Globus pallidus (tissue), 1 donor: ENCODE results near the gene PRR35.

ENCODE experiments used
- DNase-seq: peaks from one replicate; pipeline ENCODE4 v3.0.0-alpha.2; 2015; ENCODE audit warnings: low spot score

Gene PRR35

DNA sequence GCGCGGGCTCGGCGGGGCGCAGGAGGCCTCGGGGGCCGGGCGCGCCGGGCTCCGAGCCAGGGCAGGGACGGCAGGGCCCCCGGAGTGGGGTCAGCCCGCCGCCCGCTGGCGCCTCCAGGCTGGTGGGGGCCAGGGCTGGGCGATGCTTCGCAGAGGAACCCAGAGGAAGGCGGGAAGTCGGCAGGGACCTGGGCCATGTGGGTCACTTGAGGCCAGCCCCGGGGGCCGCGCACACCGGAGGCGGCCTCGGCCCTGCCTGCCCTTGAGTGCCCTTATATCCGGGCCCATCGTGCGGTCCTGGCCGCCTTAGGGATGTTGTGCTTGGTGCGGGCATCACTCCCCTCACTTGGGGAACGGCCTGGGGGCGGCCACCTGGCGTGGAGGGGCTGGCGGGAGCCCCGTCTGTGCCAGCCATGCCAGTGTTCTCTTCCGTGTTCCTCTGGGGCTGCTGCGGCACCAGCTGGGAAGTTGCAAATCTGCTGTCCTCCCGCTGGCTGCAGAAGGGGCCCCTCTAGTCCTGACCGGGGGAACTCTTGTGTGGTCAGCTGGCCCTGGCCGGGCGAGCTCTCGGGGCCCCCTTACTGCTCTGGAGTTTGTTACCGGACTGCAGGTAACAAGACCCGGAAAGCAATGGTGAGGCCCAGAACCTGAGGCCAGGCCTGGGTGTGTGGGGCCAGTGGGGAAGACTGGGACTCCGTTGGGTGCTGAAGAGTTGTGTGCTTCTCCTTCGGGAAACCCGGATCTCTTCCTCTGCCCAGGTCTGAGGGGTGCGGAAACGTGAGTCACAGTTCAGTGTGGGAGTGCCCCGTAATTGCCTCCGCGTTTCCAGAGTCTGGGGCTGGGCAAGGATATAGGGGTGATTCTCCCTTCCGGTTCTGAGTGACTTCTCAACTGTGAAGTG is 31.8 kb upstream of the PRR35 start:
- no peak for DNase-seq

- DNase-seq: no peak
Observed at GRCh38 chr16:529012-529575, 31.1 kb upstream of the PRR35 start.

GRCh38 chr16:530111-530817 is 29.9 kb upstream of the PRR35 start:
- DNase-seq: no peak

DNA sequence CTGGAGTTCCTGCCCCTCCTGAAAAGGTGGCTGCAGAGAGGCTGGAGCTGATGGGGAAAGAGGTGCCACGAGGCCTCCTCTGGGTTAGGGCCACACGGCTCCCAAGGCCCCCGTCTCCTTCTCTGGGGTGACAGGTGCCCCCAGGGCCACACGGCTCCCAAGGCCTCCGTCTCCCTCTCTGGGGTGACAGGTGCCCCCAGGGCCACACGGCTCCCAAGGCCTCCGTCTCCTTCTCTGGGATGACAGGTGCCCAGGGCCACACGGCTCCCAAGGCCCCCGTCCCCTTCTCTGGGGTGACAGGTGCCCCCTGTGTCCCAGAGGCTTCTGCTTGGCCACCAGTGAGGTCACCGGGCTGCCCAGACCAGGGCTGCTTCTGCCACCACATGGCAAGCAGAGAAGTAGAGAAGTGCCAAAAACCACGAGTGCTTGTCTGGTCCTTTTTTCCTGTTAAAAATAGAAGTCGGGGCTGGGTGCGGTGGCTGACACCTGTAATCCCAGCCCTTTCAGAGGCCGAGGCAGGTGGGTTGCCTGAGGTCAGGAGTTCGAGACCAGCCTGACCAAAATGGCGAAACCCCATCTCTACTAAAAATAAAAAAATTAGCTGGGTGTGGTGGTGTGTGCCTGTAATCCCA is 28.6 kb upstream of the PRR35 start:
- no peak for DNase-seq

GRCh38 chr16:533391-534123 is 26.6 kb upstream of the PRR35 start:
- no peak for DNase-seq

DNA sequence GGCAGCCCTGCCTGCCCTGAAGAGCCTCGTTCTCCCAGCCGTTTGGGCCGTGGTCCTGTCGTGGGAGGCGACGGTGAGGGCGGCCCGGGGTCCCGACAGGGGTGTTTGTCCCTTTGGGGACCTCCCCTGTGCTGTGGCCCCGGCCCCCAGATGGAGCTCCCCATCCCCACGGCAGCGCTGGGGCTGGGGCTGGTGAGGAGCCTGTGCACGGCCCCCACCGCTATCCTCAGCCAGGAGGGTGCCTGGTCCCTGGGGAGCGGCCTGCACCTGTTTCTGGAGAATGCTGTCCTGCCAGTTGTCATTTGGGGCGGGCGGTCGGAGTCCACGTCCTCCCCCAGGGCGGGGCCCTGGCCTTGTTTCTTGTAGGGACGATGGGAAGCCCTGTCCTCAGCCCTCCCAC is 26.1 kb upstream of the PRR35 start:
- DNase-seq: no peak

- no peak for DNase-seq
Observed at GRCh38 chr16:534856-535445, 25.2 kb upstream of the PRR35 start.

DNA sequence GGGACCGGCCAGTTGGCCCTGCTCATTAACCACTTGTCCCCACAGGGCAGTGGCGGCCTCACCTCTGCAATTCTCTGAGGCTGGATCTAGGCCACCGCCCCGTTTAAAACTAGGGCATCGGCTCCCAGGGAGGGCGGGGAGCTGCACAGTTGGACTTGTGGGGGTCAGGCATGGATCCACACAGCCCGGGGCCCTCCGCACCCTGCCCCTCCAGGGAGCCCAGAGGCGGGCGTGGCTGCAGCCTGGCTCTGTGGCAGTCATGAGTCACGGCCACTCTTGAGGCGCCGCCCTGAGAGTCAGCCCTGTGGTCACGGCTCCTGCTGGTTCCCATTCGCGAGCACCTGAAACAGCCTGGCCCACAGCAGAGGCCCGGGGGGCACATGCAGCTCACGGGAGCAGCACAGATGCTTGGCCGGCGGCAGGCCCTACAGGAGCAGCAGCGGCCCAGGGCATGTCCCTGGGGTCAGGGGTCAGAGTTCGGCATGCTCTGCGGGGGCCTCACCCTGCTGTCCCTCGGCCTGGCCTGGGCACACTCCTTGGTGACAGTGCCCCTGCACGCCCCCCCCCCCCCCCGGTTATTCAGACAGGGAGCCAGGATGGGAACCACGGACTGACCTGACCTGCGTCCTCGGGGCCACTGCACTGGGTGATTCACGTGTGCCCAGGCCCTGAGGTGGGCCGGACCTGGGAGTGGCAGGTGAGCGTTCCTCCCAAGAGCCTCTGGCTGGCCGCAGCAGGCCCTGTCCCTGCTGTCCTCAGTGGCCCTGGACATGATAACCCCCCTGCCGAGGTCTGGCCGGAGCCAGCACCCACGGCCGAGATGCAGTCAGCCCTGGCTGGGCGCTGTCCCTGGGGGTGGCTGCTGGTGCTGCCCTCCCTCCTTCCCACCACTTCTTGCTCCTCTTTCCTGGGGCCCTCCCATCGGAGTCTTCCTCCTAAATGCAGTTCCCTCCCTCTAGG is 24.5 kb upstream of the PRR35 start:
- DNase-seq: no peak

GRCh38 chr16:536746-537145 is 23.4 kb upstream of the PRR35 start:
- DNase-seq: no peak

DNA sequence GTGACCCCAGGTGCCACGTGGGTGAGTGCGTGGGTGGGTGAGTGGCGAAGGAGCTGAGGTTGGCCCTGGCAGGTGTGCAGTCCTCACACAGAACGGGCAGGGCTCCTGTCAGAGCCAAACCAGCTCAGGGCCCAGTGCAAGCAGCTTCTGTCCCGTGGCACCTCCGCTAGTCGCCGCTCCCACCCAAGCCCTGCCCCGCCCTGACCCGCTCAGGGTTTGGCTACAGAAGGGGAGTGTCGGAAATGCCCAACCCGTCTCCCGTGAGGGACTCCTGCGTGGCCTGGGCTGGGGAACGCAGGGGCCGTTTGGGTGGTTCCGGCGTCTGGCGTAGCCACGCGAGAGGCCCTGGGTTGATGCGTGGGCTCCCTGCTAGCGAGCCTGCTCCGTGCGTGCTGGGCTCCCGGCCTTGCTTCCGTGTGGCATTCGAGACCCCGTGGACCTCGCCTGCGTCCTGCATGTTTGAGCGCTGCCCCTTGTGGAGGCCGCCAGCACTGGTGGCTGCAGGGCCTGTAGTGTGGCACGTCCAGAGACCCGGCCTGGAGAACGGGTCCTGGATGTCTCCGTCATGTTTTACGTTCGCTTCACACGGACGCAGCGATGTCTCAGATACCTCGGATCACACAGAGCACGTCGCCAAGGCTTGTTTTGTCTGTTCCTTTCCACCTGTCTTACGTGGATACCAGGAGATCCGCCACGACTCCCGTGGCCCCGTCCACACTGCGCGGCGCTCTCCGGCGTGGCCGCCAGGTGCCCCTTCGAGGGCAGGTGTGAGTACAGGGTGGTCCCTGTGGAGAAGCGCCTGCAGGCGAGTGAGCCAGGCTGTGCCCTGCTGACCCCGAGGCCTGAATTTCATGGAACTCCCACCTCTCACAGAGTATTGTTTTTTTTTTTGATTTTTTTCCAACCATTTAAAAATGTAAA is 22.5 kb upstream of the PRR35 start:
- DNase-seq: no peak

DNA sequence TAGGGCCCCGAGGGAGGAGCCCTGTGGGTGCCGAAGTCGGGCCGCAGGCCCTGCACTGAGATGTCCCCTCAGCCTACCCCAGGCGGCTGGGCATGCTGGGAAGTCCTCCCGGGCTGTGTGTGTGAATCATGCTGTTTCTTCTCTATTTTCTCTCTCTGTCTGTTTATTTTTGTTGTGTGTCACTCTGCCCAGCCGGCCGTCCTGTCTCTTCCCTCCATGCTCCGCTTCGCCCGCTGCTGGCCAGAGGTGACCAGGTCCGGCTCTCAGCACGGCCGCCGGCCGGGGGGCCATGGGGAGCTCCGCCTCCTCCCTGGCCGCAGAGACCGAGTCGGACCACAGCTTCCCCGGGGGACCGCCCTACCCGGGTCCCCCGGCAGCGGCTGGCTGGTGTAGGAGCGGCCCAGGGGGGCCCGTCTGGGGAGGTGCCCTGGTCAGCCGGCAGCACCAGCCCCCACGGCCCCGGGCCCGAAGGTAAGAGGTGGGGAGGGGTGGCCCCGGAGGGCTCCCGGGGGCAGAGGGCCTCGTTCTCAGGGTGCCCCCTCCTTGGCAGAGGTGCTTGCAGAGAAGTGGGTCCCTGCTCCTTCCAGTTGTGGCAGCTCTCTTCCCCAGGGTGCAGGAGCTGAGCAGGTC is 20.2 kb upstream of the PRR35 start:
- DNase-seq: no peak

DNA sequence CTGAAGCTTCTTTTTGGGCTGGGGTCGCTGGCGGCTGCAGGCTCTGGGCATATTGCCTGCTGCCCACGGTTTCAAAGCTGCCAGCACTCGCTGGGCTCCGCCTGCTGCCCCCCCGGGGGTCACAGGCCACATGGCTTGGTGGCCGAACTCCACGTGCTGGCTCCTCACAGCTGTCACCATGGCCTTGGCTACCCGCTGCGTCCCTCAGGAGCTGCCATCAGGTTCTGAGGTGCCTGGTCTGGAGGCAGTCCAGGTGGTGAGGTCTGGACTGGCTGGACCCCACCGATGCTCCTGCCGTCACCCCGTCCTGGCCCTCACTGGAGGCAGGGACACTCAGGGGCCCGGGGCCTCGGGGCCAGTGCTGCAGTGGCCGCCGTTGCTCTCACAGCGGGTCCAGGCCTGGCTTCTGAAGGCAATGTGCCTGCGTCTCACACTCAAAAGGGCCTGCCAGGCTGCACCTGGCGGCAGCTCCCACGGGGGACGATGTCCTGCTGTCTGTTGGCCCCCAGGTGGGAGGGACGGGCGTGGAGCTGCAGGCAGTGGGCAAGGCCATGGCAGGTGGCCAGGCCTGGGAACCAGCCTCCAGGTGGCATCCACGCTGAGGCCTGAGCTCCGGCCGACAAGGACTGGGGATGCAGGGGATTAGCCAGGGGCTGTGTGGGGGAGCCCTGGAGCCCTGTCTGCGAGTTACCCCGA is 19.4 kb upstream of the PRR35 start:
- no peak for DNase-seq

DNA sequence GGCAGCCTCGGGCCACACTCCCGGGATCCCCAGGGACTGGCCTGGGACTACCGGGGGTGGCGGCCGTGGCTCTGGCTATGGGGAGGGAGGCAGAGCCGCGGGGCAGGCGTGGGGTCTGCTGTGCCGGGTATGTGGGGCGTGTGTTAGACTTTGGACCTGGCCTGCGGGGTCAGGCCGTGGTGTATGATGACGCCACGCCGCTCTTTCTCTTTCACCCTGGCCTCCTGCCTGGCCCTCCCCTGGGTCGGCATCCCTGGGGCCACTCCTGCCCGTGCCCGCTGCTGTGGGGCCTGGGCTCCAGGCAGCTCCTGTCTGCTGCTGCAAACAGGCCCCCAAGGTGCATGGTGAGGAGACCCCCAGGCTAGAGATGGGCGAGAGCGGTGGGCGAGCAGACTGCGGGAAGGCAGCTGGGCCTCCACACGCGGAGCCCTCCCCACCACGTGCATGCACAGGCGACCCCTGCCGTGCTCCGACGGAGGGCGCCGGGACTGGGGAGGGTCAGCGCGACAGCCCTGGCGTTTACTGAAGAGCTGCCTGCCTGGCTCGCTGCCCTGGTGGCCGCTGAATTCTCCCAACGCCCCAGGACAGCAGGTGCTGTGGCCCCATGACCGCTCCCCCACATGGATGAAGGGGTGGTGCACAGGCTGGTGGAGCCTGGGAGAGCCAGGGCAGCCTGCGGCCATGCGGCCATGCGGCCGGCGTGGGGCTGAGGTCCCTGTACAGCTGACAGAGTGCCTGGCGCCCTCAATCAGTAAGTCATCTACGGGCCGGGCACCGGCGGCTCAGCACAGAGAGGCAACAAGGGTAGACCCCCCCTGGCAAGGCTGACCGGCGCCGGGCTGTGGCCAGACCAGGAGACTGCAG is 16.7 kb upstream of the PRR35 start:
- no peak for DNase-seq

DNA sequence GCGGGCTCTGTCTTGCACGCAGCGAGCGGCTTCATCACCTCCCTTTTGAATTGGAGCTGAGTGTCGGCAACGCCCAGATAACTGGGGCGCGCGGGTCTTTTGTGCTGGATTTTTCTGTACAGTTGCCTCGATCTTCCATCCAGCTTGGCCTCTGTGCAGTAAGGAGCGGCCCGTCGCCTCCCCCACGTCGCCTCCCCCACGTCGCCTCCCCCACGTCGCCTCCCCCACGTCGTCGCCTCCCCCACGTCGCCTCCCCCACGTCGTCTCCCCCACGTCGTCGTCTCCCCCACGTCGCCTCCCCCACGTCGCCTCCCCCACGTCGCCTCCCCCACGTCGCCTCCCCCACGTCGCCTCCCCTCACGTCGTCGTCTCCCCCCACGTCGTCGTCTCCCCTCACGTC is 15.7 kb upstream of the PRR35 start:
- no peak for DNase-seq

DNA sequence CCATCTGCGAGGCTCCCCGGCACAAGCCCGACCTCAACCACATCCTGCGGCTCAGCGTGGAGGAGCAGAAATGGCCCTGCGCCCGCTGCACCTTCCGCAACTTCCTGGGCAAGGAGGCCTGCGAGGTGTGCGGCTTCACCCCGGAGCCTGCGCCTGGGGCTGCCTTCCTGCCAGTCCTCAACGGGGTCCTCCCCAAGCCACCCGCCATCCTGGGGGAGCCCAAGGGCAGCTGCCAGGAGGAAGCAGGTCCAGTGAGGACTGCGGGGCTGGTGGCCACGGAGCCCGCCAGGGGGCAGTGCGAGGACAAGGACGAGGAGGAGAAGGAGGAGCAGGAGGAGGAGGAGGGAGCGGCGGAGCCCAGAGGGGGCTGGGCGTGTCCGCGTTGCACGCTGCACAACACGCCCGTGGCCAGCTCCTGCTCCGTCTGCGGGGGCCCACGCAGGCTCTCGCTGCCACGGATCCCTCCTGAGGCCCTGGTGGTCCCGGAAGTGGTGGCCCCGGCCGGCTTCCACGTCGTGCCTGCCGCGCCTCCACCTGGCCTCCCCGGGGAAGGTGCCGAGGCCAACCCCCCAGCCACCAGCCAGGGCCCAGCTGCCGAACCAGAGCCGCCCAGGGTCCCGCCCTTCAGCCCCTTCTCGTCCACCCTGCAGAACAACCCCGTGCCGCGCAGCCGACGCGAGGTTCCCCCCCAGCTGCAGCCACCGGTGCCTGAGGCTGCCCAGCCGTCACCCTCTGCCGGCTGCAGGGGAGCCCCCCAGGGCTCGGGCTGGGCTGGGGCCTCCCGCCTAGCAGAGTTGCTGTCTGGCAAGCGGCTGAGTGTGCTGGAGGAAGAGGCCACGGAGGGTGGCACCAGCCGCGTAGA is 13.1 kb upstream of the PRR35 start:
- no peak for DNase-seq

- no peak for DNase-seq
Observed at GRCh38 chr16:548586-548985, 11.6 kb upstream of the PRR35 start.
